Gastroesophageal sphincter (tissue), 4 donors: ENCODE results near the gene AKR1C8. TPM values are rescaled to one million over a fixed set of nuclear protein-coding genes. Genes with fewer than 3 reads are reported as not detected.
"Not testable (repeated sequence)": the region's sequence is repeated elsewhere in the genome, so short reads cannot be mapped to it uniquely, and the experiment has no call there.

Experiments used
- ATAC-seq: fragments of 150-250 bp; one replicate; pipeline ENCODE4 v1.9.1; 2016; ENCODE audit warnings: mild to moderate bottlenecking, moderate library complexity
- H3K27ac ChIP-seq, 4 donors: fragments of 200-600 bp; sonication (generic) in 3 of 4; 1 replicate in 3 of 4; 2 replicates in 1 of 4; pipeline ENCODE4 v1.5.1; 2016 to 2019
- H3K27me3 ChIP-seq: fragments of 200-600 bp; sonication (generic); one replicate; pipeline ENCODE4 v1.5.1; 2019
- H3K36me3 ChIP-seq, 2 donors: fragments of 200-600 bp; sonication (generic); one replicate each; pipeline ENCODE4 v1.5.1; 2019; ENCODE audit warnings: control low read depth in 1 of 2
- H3K4me1 ChIP-seq, 3 donors: fragments of 200-600 bp; sonication (generic); 1 replicate in 2 of 3; 2 replicates in 1 of 3; pipeline ENCODE4 v1.5.1; 2016 to 2019; ENCODE audit warnings: control low read depth in 2 of 3
- H3K4me3 ChIP-seq, 2 donors: fragments of 200-600 bp; sonication (generic); one replicate each; pipeline ENCODE4 v1.5.1; 2019; ENCODE audit warnings: mild to moderate bottlenecking in 1 of 2, moderate library complexity in 1 of 2
- H3K9me3 ChIP-seq, 3 donors: fragments of 200-600 bp; sonication (generic); one replicate each; pipeline ENCODE4 v1.5.1; 2017 to 2019; ENCODE audit warnings: control low read depth in 2 of 3
- EP300 ChIP-seq: sonication (generic); formaldehyde crosslinking; IDR thresholded peaks from one replicate; pipeline ENCODE4 v1.6.1; 2017; ENCODE audit warnings: antibody characterized with exemption, mild to moderate bottlenecking
- POLR2A ChIP-seq, 2 donors: fragments of 450-650 bp; IDR thresholded peaks; one replicate each; pipeline ENCODE4 v1.6.1; 2017; ENCODE audit warnings: antibody characterized with exemption in 2 of 2, mild to moderate bottlenecking in 2 of 2, moderate library complexity in 1 of 2
- POLR2AphosphoS5 ChIP-seq: sonication (generic); formaldehyde crosslinking; IDR thresholded peaks from one replicate; pipeline ENCODE4 v1.6.1; 2017; ENCODE audit warnings: antibody characterized with exemption
- WGBS, 2 donors: methylation state at CpG; one replicate each; pipeline ENCODE4 v1.1.5; 2018; ENCODE audit warnings: low coverage in 1 of 2; 5-methylcytosine and 5-hydroxymethylcytosine counted together
- total RNA-seq, 4 donors: library from RNA; depleted of rRNA; stranded (reverse); fragments of >200 nt; gene quantifications; one replicate each; pipeline ENCODE4 v1.1.0, GENCODE V29; 2016
- TF ChIP-seq, protein P1 (sequence below), 4 experiments: fragments of 200-600 bp in 2 of 4; fragments of 450-650 bp in 2 of 4; sonication (generic) in 1 of 4; IDR thresholded peaks; one replicate each; pipeline ENCODE4 v1.5.1; 2017 to 2019; ENCODE audit warnings: antibody characterized with exemption in 4 of 4, mild to moderate bottlenecking in 2 of 4, moderate library complexity in 2 of 4

Gene AKR1C8
- total RNA-seq, 4 donors from 2014 or later: not detected

- Histone ChIP-seq H3K4me1 (no peaks in the 10 kb centered on the region), H3K36me3 (no peaks in the 10 kb centered on the region), H3K27ac (no peak overlapping the region), H3K4me3 (no peak overlapping the region), H3K9me3 (peaks cover 0 to 19% (median 0%) of the 10 kb centered on the region in 3 donors), H3K27me3 (no peaks in the 10 kb centered on the region)
- TF ChIP-seq EP300 (no peak), POLR2AphosphoS5 (no peak), POLR2A (IDR thresholded peaks at IDR 0.05) (no peak)
- TF ChIP-seq, protein P1, sequence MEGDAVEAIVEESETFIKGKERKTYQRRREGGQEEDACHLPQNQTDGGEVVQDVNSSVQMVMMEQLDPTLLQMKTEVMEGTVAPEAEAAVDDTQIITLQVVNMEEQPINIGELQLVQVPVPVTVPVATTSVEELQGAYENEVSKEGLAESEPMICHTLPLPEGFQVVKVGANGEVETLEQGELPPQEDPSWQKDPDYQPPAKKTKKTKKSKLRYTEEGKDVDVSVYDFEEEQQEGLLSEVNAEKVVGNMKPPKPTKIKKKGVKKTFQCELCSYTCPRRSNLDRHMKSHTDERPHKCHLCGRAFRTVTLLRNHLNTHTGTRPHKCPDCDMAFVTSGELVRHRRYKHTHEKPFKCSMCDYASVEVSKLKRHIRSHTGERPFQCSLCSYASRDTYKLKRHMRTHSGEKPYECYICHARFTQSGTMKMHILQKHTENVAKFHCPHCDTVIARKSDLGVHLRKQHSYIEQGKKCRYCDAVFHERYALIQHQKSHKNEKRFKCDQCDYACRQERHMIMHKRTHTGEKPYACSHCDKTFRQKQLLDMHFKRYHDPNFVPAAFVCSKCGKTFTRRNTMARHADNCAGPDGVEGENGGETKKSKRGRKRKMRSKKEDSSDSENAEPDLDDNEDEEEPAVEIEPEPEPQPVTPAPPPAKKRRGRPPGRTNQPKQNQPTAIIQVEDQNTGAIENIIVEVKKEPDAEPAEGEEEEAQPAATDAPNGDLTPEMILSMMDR (IDR thresholded peaks at IDR 0.05): no peak
- ATAC-seq: no peak
- 82 to 100% methylated on average over 3 of the region's 3 CpGs for WGBS, 2 donors
Measured at GRCh38 chr10:5125315-5126044, 59.5 kb downstream of the AKR1C8 start.

- no peak for TF ChIP-seq POLR2AphosphoS5
- no peak for TF ChIP-seq POLR2A (IDR thresholded peaks at IDR 0.05)
- TF ChIP-seq EP300: no peak
- TF ChIP-seq, protein P1 (IDR thresholded peaks at IDR 0.05): no peak
- H3K9me3 ChIP-seq: peaks cover 0 to 19% (median 0%) of the 10 kb centered on the region in 3 donors
- ATAC-seq: no peak
- no peaks in the 10 kb centered on the region for H3K27me3 ChIP-seq
- H3K36me3 ChIP-seq: no peaks in the 10 kb centered on the region
- no peak overlapping the region for H3K4me3 ChIP-seq
- no peak overlapping the region for H3K27ac ChIP-seq
- no peaks in the 10 kb centered on the region for H3K4me1 ChIP-seq
Measured at GRCh38 chr10:5123886-5124285, 61.1 kb downstream of the AKR1C8 start.

- H3K4me1 ChIP-seq, ATAC-seq: not testable (repeated sequence)
- WGBS, 2 donors: 82 to 83% methylated on average over 5 of the region's 5 CpGs
Measured at GRCh38 chr10:5119997-5120396, 65.0 kb downstream of the AKR1C8 start.

GRCh38 chr10:5117026-5117425 lies 67.9 kb downstream of the AKR1C8 start:
- TF ChIP-seq POLR2AphosphoS5 (no peak), EP300 (no peak), POLR2A (IDR thresholded peaks at IDR 0.05) (no peak)
- TF ChIP-seq, protein P1 (IDR thresholded peaks at IDR 0.05): no peak
- Histone ChIP-seq H3K27me3 (no peaks in the 10 kb centered on the region), H3K9me3 (no peaks in the 10 kb centered on the region), H3K4me1 (no peaks in the 10 kb centered on the region), H3K36me3 (no peaks in the 10 kb centered on the region), H3K27ac (no peak overlapping the region), H3K4me3 (no peak overlapping the region)
- WGBS, 2 donors: 41 to 71% methylated on average over 2 to 3 of the region's 3 CpGs
- no peak for ATAC-seq

More at GRCh38 chr10:5119997-5120396, 65.0 kb downstream of the AKR1C8 start:
- H3K9me3 ChIP-seq, H3K27ac ChIP-seq, H3K27me3 ChIP-seq, H3K36me3 ChIP-seq, H3K4me3 ChIP-seq: not testable (repeated sequence)

GRCh38 chr10:5116621-5117020 lies 68.3 kb downstream of the AKR1C8 start:
- TF ChIP-seq POLR2AphosphoS5 (no peak), EP300 (no peak), POLR2A (IDR thresholded peaks at IDR 0.05) (no peak)
- Histone ChIP-seq H3K36me3 (no peaks in the 10 kb centered on the region), H3K27ac (no peak overlapping the region), H3K4me1 (no peaks in the 10 kb centered on the region), H3K9me3 (no peaks in the 10 kb centered on the region), H3K4me3 (no peak overlapping the region), H3K27me3 (no peaks in the 10 kb centered on the region)
- no peak for ATAC-seq
- 66 to 73% methylated on average over 4 to 5 of the region's 5 CpGs for WGBS, 2 donors

DNA sequence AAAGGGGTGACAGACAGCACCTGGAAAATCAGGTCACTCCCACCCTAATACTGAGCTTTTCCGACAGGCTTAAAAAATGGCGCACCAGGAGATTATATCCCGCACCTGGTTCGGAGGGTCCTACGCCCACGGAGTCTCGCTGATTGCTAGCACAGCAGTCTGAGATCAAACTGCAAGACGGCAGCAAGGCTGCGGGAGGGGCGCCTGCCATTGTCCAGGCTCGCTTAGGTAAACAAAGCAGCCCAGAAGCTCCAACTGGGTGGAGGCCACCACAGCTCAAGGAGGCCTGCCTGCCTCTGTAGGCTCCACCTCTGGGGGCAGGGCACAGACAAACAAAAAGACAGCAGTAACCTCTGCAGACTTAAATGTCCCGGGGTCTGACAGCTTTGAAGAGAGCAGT lies 75.1 kb downstream of the AKR1C8 start:
- not testable (repeated sequence) for H3K4me1 ChIP-seq, H3K27me3 ChIP-seq, ATAC-seq, H3K4me3 ChIP-seq, H3K9me3 ChIP-seq, H3K27ac ChIP-seq
- peaks cover 0 to 24% of the 10 kb centered on the region in 2 donors for H3K36me3 ChIP-seq
- WGBS, 2 donors: no CpG with 5 or more reads among the region's 12 CpGs
